NAMALWA (cell line): Measurements from ENCODE around the gene GLP1R.

Source experiments
- DNase-seq: peaks from one replicate; pipeline ENCODE4 v3.0.0-alpha.2; 2015; ENCODE audit warnings: low spot score

The GLP1R gene

DNA sequence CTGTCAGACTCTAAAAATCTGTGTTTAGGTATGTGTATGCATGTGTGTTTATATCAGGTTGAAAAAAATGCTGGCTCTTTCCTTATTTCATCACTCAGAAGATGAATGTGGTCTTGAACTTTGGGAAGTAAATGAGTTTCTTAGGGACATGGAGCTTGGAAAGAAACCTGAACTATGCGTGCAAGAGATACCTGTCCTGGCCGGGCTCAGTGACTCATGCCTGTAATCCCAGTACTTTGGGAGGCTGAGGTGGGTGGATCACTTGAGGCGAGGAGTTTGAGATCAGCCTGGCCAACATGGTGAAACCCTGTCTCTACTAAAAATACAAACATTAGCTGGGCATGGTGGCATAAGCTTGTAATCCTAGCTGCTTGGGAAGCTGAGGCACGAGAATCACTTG lies 4.4 kb upstream of the GLP1R start:
- DNase-seq = no peak

DNA sequence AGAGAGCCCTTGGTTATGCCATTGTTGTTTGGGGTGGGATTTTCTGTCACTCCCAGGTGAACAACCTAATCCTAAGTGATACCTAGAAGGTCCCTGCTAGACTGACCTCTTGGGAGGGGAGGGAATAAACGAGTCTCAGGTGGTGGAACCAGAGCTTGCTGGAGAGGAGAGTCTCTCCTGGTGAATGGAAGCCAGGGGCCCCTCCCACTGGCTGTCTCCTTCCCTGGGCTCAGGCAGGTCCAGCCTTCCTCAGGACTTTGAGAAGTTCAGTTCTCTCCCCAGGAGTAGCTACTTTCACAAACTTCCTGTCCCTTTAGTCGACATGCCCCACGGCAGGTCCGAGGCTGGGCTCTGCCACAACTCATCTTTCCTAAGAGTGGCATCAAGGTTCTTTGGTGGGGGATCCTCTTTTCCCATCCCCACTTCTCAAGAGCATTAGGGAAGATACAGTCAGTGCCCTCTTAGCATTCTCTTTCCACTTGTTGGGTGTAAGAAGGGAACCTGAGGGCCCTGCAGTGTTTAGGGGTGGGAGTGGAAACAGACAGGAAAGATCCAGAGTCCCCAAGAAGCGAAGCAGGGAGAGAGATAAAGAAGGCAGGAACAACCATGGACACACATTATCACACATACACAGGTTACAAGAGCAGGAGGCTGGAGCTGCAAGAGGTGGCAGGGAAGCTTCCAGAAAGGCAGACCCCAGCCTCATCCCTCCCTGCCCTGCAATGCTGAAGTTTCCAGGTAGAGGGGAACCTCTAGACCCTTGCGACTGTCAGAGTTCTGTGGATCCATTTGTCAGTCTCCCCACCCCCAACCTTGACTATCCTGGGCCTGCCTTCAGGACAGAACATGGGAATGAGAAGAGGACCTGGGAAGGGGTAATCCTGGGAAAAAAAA lies 900 bp upstream of the GLP1R start:
- no peak for DNase-seq

DNA sequence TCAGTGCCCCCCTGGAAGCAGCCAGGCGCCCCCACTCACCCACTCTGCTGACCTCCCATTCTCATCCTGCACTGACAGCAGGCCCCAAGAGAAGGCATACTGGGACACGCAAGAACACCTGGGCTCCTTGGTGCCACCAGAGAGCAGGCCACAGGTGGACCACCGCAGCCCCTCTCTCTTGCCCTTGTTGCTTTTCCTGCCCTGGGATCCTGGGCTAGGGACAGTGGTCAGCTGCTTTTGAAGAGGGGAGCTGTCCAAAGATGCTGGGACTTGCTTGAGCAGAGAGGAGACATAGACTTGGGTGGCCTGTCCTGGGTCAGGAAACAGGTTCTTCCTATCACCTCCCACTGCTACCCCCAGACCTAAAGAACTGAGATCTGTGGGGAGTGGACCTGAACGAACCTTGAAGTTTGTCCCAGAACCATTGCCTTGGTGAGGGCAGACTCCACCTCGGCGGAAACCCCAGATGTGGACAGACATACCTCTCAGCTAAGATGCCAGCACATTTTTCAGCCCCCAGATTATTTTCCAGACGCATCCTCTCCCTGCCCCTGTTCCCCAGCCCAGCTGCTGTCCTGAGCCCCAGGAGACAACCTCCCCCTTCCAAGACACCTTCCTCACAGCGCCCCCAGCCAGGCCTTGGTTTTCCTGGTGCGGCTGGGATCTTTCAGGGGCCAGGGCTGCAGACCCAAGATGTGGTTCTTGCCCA lies 1.1 kb downstream of the GLP1R start:
- no peak for DNase-seq

DNA sequence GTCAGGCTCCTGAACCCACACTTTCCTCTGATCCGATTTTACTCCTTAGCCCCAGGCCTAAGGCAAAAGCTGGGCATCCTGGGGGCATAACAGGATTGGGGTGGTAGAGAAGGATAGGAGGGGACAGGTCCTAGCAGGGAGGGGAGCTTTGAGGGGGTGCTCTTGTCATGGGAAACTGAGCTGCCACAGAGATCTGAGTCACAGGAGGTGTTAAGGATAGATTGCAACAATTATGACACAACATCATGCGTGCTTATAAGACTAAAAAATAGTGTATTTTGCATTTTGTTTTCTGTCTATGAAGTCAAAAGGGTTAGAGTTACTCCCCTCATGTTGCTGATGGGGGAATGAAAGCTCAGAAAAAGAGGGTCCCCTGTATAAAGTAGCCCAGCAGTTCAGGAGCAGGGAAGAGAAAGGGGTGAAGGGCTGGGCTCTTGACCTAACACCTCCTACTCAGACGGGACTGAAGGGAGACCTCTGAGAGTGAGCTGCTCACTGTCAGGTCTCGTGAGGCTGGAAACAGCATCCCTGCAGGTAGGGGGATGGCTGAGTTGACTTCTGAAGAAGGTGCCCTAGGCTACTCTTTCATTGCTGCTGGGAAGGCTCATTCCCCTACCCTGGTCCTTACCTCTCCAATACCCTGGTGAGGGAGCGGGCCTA lies 2.0 kb downstream of the GLP1R start:
- no peak for DNase-seq

DNA sequence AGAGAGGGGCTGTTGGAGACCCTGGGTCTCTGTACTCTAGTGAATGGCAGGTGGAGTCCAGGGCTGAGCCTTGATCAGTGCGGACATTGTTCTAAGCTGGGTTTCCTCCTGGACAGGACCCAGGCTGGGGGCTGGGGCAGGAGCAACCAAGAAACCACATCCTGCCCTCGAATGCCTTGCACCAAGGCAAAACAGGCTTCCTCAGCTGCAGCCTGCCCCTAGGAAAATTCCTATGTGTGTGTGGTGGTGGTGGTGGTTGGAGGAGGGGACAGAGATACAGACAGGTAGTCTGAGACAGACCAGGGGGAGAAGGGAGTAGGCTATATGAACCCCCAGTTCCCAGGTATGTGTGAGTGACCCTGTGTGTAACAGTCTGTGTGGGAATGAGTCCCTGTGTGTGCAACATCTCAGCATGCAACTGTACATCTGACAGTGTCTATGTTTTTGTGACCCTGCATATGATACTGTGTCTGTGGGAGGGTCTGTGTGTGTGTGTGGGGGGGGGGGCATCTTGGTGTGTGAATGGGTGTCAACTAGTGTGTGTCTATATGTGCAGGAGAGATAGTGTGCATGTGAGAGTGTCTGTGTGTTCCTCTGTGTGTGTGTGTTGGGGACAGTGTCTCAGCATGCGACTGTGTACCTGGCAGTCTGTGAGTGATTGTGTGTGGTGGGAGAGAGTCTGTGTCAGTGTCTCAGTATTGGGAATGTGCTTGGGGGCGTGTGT lies 3.0 kb downstream of the GLP1R start:
- no peak for DNase-seq

DNA sequence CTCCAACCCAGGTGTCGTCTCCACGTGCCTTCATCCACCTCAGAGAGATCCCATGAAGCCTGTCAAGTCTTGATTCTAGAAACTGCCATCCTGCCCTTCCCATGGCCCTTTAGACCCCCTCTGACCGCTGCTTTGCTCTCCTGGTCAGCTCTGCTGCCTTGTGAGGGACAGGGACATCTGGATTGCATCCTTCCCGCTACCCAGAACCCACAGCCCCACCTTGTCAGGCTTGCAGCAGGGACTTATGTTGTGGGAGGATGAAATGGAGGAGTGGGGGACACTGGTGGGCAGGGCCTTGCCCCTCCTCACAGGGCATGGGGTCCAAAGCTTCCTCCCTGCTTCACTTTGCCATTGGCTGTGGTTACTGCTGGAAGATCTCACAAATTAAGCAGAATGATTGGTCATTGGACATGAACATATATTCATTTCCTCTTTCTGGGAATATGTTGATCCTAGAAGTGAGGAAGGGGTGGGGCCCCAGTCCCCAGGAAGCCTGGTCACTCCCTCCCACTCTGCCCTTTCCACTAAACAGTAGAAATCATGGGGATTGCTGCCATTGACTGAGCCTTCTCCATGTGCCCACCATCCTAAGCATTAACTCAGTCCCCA lies 4.5 kb downstream of the GLP1R start:
- no peak for DNase-seq

DNA sequence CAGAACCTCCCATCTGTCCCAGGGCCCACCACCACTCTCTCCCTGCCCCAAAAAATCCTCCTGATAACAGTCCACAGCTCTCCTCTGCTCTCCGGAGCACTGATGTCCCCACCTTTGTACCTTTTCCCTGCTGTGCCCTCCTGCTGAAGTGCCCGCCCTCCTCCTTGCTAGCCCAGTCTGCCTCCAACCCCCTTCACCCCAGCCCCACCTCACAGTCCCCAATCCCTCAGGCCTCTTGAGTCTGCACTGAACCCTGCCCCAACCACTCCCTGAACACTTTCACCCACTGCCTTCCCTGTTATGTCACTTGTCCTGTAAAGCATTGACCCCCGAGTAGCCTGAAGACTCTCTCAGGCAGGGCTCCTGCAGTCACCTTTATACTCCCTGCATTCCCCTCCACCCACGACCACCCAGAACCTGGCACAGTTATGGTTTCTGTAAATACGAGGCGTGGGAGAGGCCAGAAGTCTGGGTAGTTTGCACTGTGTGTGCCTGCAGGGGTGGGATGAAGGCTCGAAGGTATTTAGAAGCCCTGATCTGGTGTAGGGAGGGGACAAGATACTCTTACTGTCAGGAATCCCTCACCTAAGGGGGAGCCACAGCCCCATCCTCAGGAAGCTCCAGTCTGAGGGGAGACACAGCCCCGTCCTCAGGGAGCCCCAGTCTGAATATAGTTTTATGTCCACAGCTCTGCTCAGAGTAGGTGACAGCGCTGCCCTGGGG lies 5.4 kb downstream of the GLP1R start:
- no peak for DNase-seq

DNA sequence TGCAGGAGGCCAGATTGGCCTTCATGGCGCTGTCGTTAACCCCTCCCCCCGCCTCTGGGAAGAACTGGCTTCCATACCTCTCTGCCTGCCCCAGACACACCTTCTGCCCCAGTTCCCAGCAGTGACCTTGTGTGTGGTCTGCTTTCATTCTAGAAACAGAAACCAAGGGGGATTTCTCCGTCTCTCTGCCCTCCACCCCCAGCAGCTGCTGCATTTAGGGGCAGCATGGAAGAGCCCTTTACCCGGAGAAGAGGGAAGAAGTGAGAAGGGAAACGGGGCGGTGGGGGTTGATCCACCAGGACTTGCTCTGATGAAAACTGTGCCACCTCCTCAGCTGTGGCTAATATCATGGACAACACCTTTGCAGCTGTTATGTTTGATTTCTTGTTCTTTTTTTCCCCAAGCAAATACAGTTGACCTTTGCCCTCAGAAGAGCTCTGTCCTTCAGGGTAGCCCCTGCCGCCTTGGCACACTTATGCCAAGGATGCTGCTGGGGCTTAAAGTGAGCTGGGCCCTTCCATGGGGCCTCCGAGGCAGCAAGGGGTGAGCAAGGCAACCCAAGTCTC lies 6.1 kb downstream of the GLP1R start:
- no peak for DNase-seq

DNA sequence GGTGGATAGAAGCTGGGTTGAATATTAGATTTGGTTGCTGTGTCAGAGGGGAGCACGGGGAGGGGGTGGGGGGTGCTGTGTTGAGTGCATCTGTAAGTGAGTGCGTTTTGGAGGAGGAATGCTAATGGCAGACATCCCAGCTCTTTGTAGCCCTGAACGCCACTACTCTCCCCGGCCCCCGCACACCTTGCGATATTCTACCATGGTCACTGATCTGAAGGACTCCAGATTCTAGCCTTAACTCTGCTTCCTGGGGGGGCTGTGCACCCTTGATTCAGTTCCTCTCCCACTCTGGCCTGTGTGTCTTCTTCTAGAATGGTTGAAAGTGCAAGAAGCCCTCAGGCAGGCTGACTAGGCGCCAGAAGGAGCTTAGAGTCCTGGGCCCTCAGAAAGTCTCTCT lies 7.1 kb downstream of the GLP1R start:
- DNase-seq = no peak

DNA sequence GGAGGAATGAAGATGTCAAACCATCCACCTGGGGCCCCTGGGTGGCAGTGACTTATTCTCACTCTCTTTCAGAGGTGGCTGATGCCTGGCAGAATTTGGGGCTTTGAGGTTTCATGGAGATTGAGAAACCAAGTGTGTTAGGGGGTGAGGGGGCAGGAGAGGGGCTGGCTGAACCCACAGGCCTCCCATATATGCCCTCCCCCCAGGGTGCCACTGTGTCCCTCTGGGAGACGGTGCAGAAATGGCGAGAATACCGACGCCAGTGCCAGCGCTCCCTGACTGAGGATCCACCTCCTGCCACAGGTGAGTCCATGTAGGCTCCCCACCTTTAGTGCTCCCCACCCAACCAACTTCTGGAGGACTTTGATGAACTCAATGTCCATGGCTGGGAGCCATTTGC lies 7.6 kb downstream of the GLP1R start:
- no peak for DNase-seq

DNA sequence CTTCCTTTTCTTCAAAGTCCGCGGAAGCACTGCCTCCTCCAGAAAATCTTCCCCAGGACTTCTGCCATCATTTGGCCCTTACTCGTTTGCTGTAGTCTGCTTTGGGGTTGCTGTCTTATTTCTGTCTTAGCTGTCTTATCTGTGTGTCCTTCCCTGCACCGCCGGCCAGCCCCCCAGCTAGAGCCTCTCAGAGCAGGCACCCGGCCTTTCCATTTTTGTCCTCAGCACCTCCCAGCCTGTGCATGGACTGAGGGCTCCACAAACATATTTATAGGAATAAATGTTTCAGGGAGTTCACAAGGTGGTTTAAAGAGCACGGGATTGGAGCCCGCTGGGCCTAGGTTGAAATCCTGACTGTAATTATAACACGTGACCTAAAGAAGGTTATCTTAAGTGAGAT lies 8.1 kb downstream of the GLP1R start:
- DNase-seq = no peak

DNA sequence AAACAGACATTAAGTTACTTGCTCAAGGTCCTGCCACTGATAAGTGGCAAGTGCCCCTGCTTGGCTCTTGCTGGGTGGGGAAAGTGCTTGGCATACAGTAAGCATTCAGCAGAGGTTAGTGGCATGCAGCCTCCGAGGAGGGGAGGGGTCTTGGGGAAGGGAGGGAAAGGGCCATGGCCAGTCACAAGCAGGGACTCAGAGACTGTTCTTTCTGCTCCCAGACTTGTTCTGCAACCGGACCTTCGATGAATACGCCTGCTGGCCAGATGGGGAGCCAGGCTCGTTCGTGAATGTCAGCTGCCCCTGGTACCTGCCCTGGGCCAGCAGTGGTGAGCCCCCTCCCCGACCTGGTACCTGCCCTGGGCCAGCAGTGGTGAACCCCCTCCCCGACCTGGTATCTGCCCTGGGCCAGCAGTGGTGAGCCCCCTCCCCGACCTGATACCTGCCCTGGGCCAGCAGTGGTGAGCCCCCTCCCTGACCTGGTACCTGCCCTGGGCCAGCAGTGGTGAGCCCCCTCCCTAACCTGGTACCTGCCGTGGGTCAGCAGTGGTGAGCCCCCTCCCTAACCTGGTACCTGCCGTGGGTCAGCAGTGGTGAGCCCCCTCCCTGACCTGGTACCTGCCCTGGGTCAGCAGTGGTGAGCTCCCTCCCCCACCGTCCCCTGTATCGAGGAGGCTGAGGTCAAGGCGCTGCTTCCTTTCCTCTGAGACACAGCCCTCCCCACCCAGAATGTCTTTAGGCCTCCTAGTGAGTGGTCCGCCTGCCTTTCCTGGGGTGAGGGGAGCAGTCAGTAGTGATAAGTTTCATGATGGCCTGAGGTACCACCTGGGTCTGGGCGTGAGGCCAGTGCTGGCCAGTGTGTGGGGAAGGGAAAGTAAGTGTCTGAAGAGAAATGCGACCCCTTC lies 8.9 kb downstream of the GLP1R start:
- DNase-seq = no peak

DNA sequence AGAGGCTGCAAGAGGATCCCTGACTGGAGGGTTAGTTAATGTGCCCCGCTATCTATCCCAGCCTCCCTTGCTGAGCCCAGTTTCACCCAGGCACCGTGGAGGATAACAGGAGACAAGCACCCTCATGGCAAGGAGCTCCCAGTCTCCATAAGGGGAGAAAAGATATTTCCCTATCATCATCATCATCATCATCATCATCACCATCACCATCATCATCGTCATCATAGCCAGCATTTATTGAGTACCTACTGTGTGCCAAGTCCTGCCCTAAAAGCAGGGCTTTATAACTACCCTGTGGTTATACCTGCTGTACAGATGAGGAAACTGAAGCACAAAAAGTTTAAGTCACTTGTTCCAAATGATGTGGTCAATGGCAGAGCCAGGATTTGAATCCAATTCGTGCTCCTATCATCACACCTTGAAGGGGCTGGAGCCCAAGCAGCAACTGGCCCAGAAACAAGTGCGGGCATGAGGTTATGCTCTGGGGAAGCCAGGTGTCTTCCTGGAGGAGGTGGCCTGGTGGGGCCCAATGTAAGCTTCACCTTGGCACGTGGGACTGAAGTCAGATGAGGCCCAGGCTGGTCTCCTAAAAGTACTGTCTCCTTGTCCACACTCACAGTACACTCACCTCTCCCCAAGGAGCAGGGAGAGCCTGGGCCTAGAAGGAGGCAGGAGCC lies 10.0 kb downstream of the GLP1R start:
- no peak for DNase-seq

DNA sequence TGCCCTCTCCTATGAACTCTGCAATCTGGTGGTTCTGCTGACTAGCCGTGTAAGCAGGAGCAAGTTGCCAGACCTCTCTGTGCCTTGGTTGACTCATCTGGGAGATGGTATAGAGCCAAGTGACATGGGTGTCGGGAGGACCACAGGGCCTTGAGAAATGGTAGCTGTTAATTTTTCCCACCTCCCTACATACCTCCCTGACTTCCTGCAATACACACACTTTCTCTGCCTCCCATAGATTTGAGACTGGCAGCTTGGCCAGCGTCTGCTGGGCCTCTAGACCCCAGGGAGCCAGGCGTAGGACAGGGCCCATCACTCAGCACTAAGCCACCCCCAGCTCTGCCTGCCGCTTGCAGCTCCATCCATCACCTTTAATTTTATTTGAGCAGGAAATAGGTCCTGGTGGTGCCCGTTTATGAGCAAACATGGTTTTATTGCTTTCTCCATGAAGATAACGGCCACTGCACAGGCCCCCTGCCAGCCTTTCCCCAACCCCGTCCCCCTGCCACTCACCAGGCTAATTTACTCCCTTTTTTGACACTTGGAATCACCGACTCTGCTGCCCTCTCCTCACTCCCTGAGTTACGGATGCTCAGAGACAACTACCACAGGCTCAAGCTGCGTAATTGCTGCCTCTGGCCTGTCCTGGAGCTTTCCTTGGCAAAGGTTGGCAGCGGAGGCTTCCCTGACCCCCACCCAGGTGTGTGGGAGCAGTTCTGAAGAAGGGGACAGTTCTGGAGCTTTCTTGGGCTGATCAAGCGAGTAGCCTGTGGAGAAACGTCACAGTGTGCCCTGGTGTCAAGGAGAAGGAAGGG lies 11.1 kb downstream of the GLP1R start:
- no peak for DNase-seq

DNA sequence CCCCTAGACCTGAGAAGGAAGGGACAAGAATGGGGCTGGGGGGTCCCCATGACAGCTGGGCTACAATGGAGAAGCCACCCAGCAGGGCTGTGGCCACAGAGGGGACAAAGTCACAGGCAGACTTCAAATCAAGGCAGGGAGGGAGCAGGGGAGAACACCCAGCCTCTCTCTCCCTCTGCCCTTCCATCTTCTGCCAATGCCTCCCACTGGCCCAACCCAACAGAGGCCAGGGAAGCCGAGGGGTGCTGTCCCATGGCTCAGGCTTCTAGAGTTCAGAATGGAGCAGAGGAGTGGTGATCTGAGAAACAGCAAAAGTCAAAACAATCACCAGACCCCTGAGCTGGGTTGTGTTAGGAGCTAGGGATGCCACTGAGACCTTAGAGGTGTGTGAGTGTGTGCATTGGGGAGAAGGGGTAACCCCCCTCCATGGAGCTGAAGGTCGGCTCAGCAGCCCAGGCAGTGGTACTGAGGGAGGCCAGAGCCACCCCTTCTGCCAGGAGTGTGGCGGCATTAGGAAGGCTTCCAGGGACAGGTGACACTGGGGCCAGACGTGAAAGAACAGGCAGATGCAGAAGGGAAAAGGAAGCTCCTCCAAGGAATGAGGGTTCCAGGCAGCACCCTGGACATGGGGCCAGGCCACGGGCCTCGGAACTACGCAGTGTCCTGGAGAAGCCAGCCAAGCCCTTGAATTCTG lies 12.0 kb downstream of the GLP1R start:
- DNase-seq = no peak

DNA sequence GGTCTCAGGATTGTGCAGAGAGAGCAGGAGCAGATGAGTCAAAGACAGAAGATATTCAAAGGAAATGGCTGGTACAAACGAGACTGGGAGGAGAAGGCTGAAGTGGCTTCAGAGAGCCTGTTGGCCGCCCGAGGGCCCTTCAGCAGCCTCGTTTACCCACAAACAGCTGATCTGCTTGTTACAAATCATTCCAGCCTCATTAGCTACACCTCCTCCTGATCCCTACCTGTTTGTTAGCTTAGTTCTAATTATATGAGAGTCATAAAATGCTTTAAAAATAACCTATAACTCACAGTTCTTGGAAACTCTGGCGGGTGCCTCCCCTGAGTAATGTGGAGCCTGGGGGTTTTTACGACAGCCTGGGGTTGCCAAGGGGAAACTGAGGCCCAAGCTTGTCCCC lies 12.6 kb downstream of the GLP1R start:
- no peak for DNase-seq

DNA sequence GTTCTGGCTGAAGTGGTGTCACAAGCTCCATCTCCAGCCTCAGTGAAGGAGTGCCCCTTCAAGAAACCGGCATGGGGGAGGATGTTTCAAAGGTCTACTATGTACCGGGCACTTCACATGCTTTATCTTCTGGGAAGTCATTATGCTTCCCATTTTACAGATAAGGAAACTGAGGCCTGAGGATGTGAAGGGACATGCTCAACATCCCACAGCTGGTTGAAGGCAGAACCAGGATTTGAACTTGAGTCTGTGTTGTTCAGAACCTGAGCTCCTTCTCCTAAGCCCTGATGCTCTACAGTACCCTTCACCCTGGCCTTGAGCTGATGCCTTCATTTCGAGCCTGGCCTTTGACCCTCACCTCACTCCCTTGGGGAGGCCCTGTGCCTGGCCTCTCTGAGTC lies 13.0 kb downstream of the GLP1R start:
- no peak for DNase-seq
